Astrocyte of the cerebellum (primary cell): ENCODE results near the gene ATXN10.

ENCODE experiments used
- DNase-seq: peaks from one replicate; pipeline ENCODE4 v3.0.0-alpha.2; 2011; ENCODE audit warnings: low read depth
- H3K4me3 ChIP-seq: 2 replicates; pipeline ENCODE4 v1.5.1; 2011; ENCODE audit warnings: mild to moderate bottlenecking, low read depth, low read length, moderate library complexity
- CTCF ChIP-seq: IDR thresholded peaks from 2 replicates; pipeline ENCODE4 v1.5.1; 2012; ENCODE audit warnings: low read length, low read depth, moderate library complexity, mild to moderate bottlenecking; ENCODE audit errors: missing control alignments
- in situ Hi-C: cut with HindIII; loops from 2 replicates; pipeline ENCODE4 v1.10.0; 2017; ENCODE audit warnings: low sequenced_read_pairs

The ATXN10 gene

GRCh38 chr22:45805413-45805812, 133.8 kb downstream of the ATXN10 start:
- no peak overlapping the region for H3K4me3 ChIP-seq
- DNase-seq, result no peak
- in situ Hi-C loops, result no loop called here
- TF ChIP-seq CTCF, result no peak

GRCh38 chr22:45807156-45807915, 135.7 kb downstream of the ATXN10 start:
- H3K4me3 ChIP-seq, result no peak overlapping the region
- DNase-seq, result no peak
- in situ Hi-C loops, result no loop called here
- TF ChIP-seq CTCF, result no peak

- H3K4me3 ChIP-seq, result no peak overlapping the region
- DNase-seq, result no peak
- no peak for TF ChIP-seq CTCF
- in situ Hi-C loops, result no loop called here
Measured at GRCh38 chr22:45812910-45813309, 141.3 kb downstream of the ATXN10 start.

GRCh38 chr22:45814198-45814597, 142.6 kb downstream of the ATXN10 start:
- in situ Hi-C loops, result no loop called here
- no peak overlapping the region for H3K4me3 ChIP-seq
- DNase-seq, result no peak
- no peak for TF ChIP-seq CTCF

- in situ Hi-C loops, result no loop called here
- DNase-seq, result no peak
- no peak for TF ChIP-seq CTCF
- no peak overlapping the region for H3K4me3 ChIP-seq
Measured at GRCh38 chr22:45816776-45817175, 145.1 kb downstream of the ATXN10 start.

GRCh38 chr22:45817745-45818423, 146.2 kb downstream of the ATXN10 start:
- in situ Hi-C loops, result no loop called here
- TF ChIP-seq CTCF, result no peak
- H3K4me3 ChIP-seq, result no peak overlapping the region
- no peak for DNase-seq
